GM18951 (cell line): Measurements from ENCODE around the gene S100A10.

Source experiments
- POLR2A ChIP-seq: IDR thresholded peaks from 4 replicates; pipeline ENCODE4 v1.6.1; 2011; ENCODE audit warnings: mild to moderate bottlenecking; ENCODE audit not compliant: insufficient read length, insufficient read depth; ENCODE audit errors: extremely low read depth
- in situ Hi-C: fragments of 300-500 bp; cut with MboI; formaldehyde crosslinking; loops from one replicate; pipeline ENCODE4 v1.12.0; 2022; ENCODE audit warnings: low sequenced_read_pairs, mixed read lengths, inconsistent platforms; ENCODE audit not compliant: unreplicated experiment

S100A10 gene

GRCh38 chr1:152001631-152002584 is 8.2 kb upstream of the S100A10 start:
- no peak for TF ChIP-seq POLR2A
- in situ Hi-C loops: no loop called here

- in situ Hi-C loops: no loop called here
- no peak for TF ChIP-seq POLR2A
These were observed 7.4 kb upstream of the S100A10 start for GRCh38 chr1:152000964-152001630.

- TF ChIP-seq POLR2A: no peak
- in situ Hi-C loops: no loop called here
These were observed 5.1 kb upstream of the S100A10 start for GRCh38 chr1:151998611-151999362.

DNA sequence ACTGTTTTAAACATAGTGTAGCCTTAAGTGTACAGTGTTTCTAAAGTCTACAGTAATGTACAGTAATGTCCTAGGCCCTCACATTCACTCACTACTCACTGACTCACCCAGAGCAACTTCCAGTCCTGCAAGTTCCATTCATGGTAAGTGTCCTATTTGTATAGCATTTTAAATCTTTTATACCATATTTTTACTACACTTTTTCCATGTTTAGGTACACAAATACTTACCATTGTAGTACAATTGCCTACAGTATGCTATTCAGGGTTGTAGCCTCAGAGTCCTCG is 3.6 kb upstream of the S100A10 start:
- in situ Hi-C loops: no loop called here

DNA sequence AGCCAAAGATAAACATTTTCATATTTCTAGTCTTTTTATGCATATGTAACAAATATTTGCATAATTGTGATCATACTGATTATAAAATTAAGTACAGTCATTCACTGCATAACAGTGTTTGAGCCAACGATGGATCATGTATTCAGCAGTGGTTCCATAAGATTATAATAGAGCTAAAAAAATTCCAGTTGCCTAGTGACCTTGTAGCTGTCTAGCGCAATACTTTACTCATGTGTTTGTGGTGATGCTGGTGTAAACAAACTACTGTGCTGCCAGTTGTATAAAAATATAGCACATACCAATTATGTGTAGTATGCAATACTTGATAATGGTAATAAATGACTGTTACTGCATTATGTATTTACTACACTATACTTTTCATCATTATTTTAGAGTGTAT is 2.1 kb upstream of the S100A10 start:
- in situ Hi-C loops: no loop called here
- no peak for TF ChIP-seq POLR2A

More for the DNA sequence above, 3.6 kb upstream of the S100A10 start:
- TF ChIP-seq POLR2A: no peak

GRCh38 chr1:151994956-151995355 is 1.3 kb upstream of the S100A10 start:
- no peak for TF ChIP-seq POLR2A
- in situ Hi-C loops: no loop called here

GRCh38 chr1:151993084-151993733 is 450 bp downstream of the S100A10 start:
- in situ Hi-C loops: no loop called here
- TF ChIP-seq POLR2A: no peak

DNA sequence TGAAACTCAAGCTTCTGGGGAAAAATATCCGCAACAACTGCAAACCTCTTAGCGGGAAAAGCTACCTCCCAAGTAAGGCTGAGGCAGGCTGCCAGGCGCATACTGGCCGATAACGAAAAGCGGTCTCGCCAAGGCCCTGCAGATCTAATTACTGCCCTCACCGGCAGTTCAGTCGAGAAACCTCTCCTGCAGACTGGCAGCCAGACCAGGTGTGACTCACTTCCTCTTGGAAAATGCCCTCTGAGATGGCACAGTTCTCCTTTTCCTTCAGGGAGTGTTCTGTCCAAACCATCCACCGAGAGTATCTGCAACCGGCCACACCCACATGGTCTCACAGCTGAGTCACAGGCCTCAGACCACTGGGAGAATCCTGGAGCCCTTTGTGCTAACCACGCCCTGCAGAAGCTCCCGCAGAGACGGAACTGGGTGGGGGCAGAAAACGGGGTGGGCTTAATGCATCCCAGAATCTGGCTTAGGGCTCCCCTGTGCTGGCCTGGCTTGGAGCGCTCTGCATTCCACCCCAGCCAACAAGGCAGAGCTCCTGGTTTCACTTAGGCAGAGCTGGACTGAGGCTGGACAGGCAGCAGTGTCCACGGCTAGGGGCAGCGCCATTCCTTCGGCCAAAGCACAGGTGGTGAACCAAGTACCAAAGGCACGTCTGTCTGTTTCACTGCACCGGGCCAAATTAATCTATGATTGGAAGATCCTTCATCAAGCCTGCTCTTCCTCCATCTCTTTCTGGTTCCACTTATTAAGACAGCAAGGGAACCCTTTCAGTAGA is 1.2 kb downstream of the S100A10 start:
- no peak for TF ChIP-seq POLR2A
- in situ Hi-C loops: no loop called here

DNA sequence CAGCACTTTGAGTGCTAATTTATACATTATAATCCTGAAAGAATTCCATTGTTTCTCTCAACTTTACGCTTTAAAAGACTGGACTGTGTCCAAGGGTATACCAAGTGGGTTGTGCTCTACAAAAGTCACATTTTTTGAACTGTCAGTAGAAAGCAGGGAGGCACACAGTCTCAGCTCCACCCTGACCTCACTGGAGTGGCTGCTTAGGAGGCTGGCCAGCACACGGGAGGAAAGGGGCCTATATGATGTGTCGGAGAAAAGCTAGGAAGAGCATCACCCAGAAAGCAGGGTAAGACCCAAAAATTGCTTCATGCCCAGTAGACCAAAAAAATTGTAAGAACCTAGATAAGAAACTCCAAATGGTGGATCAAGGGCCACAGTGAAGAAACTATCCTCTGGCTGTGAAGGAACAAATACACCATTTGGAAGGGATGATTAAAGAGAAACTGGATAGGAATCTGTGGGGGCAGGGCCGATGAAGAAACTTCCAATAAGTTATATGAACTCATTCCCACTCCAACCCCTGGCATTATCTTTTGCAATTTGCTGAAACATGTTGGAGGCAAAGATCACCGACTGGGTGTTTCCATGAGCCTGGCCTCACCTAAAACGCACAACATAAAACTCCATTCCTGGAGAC is 1.9 kb downstream of the S100A10 start:
- in situ Hi-C loops: no loop called here
- no peak for TF ChIP-seq POLR2A

DNA sequence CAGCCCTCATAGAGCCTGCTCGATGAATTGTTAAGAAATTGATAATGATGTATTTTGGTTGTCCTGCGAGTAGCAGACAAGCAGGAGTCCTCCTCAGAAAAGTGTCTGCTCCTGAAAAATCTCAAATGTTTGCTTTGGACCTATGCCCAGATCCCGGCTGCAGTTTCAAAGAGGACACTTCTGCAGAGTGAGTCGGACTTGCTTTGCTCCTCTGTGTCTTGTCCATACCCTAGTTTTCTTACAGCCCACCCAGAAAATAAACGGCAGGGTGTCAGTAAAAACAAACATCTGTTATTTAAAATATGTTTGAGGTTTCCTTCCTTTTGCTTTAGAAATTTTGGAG is 2.8 kb downstream of the S100A10 start:
- in situ Hi-C loops: no loop called here
- TF ChIP-seq POLR2A: no peak

DNA sequence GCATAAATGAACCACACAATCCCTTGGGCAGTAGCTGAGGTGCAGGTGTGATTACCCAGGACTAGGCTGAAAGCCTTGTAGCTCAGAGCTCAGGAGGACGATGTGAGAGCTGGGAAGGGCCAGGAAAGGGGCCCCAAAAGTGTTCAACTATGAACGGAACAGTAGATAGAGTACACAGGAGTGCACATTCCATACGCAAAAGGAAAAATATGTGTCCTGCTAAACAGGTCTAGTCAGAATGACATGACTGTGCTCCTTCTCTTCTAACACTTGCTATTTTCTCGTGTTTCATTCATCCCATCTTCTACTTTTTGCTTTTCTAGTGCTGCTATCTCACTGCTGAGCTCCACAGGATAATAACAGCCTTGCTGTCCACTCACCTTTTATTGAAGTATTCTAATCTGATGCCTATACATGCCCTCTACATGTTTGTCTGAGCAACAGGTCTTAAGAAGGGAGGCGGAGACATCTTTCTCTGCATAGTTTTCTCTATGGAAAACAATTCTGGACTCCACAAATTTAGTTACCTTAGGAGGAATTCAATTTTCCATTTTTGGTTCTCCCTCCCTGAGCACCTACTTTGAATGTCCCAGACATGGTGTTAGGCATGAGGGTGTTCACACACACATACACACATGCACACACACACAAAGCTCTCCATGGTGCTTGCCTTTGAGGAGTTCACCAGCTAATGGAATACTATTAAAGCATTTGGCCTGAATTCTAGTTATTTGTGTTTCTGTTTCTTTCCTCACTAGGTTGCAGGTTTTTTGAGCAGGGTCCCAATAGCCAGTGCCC is 3.4 kb downstream of the S100A10 start:
- no peak for TF ChIP-seq POLR2A
- in situ Hi-C loops: no loop called here

GRCh38 chr1:151989211-151989862 is 4.3 kb downstream of the S100A10 start:
- no peak for TF ChIP-seq POLR2A
- in situ Hi-C loops: no loop called here
